ENCODE results near the gene REPS2.
"Not testable (repeated sequence)": the region's sequence is repeated elsewhere in the genome, so short reads cannot be mapped to it uniquely, and the experiment has no call there.

Gene REPS2

GRCh38 chrX:16964976-16965375 lies 18.5 kb downstream of the REPS2 start:
- not testable (repeated sequence) for DNase-seq

GRCh38 chrX:16966752-16967448 lies 20.4 kb downstream of the REPS2 start:
- no peak for DNase-seq

- not testable (repeated sequence) for DNase-seq
These were observed 22.3 kb downstream of the REPS2 start for GRCh38 chrX:16968753-16969152.

GRCh38 chrX:16970977-16971376 lies 24.5 kb downstream of the REPS2 start:
- DNase-seq, result no peak

GRCh38 chrX:16971694-16972093 lies 25.2 kb downstream of the REPS2 start:
- DNase-seq, result no peak

GRCh38 chrX:16975233-16975632 lies 28.8 kb downstream of the REPS2 start:
- no peak for DNase-seq

- no peak for DNase-seq
These were observed 31.3 kb downstream of the REPS2 start for GRCh38 chrX:16977771-16978170.

- no peak for DNase-seq
These were observed 31.9 kb downstream of the REPS2 start for GRCh38 chrX:16978193-16978984.

- no peak for DNase-seq
These were observed 32.8 kb downstream of the REPS2 start for GRCh38 chrX:16979226-16979625.

GRCh38 chrX:16981209-16981608 lies 34.8 kb downstream of the REPS2 start:
- DNase-seq, result no peak

GRCh38 chrX:16981980-16982379 lies 35.5 kb downstream of the REPS2 start:
- no peak for DNase-seq

- no peak for DNase-seq
These were observed 36.6 kb downstream of the REPS2 start for GRCh38 chrX:16983051-16983450.

GRCh38 chrX:16985286-16985685 lies 38.8 kb downstream of the REPS2 start:
- DNase-seq, result no peak

- no peak for DNase-seq
These were observed 39.7 kb downstream of the REPS2 start for GRCh38 chrX:16986169-16986568.

GRCh38 chrX:16989750-16990149 lies 43.3 kb downstream of the REPS2 start:
- DNase-seq, result no peak

GRCh38 chrX:16990839-16991238 lies 44.4 kb downstream of the REPS2 start:
- DNase-seq, result no peak

- DNase-seq, result no peak
These were observed 46.0 kb downstream of the REPS2 start for GRCh38 chrX:16992445-16992844.

- DNase-seq, result no peak
These were observed 46.5 kb downstream of the REPS2 start for GRCh38 chrX:16992951-16993350.

- no peak for DNase-seq
These were observed 47.4 kb downstream of the REPS2 start for GRCh38 chrX:16993791-16994318.

- DNase-seq, result no peak
These were observed 48.3 kb downstream of the REPS2 start for GRCh38 chrX:16994736-16995135.

- DNase-seq, result no peak
These were observed 50.9 kb downstream of the REPS2 start for GRCh38 chrX:16997313-16997712.

GRCh38 chrX:16999275-16999674 lies 52.8 kb downstream of the REPS2 start:
- no peak for DNase-seq

- DNase-seq, result no peak
These were observed 54.3 kb downstream of the REPS2 start for GRCh38 chrX:17000751-17001150.

GRCh38 chrX:17005712-17006368 lies 59.4 kb downstream of the REPS2 start:
- no peak for DNase-seq
